GM10248 (cell line): ENCODE data around the gene ELK3.

Experiments
- CTCF ChIA-PET: fragments of 300-600 bp; sonication (Branson Sonifier 250); formaldehyde crosslinking; extraction: SDS; loops from one replicate; lab custom pipeline; 2021; ENCODE audit warnings: antibody characterized with exemption; lab: Yijun Ruan, JAX
- POLR2A ChIA-PET: fragments of 350-650 bp; sonication (Branson Sonifier 250); formaldehyde crosslinking; extraction: SDS; loops from one replicate; lab custom pipeline; 2020; ENCODE audit warnings: antibody characterized with exemption; lab: Yijun Ruan, JAX
- DNase-seq: peaks from one replicate; pipeline ENCODE4 v3.0.0; 2012; ENCODE audit errors: extremely low spot score
- CTCF ChIP-seq: IDR thresholded peaks from 2 replicates; pipeline ENCODE4 v1.5.1; 2012; ENCODE audit warnings: mild to moderate bottlenecking, low read depth; ENCODE audit errors: extremely low read depth, missing control alignments, control extremely low read depth

The ELK3 gene

GRCh38 chr12:96206936-96207662 lies 12.9 kb downstream of the ELK3 start:
- POLR2A ChIA-PET: no interaction called here
- TF ChIP-seq CTCF: no peak
- DNase-seq: no peak
- CTCF ChIA-PET: interaction anchor here (0.7 to 4.5 kb wide), 2 partner anchors 9 to 16 kb away, joined by 3 to 20 read pairs; no protein-coding TSS in a partner anchor

- no peak for TF ChIP-seq CTCF
- ChIA-PET POLR2A (no interaction called here), CTCF (interaction anchor here (1.0 to 9.8 kb wide), 3 partner anchors 85 to 308 kb away, joined by 3 to 123 read pairs (median 3); no protein-coding TSS in a partner anchor)
- no peak for DNase-seq
Observed at GRCh38 chr12:96208346-96208745, 14.2 kb downstream of the ELK3 start.

GRCh38 chr12:96208801-96209549 lies 14.8 kb downstream of the ELK3 start:
- no peak for DNase-seq
- POLR2A ChIA-PET: no interaction called here
- CTCF ChIA-PET: interaction anchor here (0.9 to 9.8 kb wide), 6 partner anchors 7 to 307 kb away, joined by 3 to 123 read pairs (median 4); partner anchors contain the start of gene CDK17
- TF ChIP-seq CTCF: no peak

GRCh38 chr12:96210376-96211055 lies 16.3 kb downstream of the ELK3 start:
- POLR2A ChIA-PET: interaction anchor here (0.6 kb wide), 1 partner anchor 331 kb away, joined by 8 read pairs; no protein-coding TSS in a partner anchor
- TF ChIP-seq CTCF: no peak
- DNase-seq: no peak
- CTCF ChIA-PET: interaction anchor here (0.9 to 9.8 kb wide), 6 partner anchors 9 to 306 kb away, joined by 3 to 123 read pairs (median 8); no protein-coding TSS in a partner anchor

- DNase-seq: no peak
- no peak for TF ChIP-seq CTCF
- POLR2A ChIA-PET: no interaction called here
- CTCF ChIA-PET: interaction anchor here (1.1 to 9.8 kb wide), 11 partner anchors 10 to 305 kb away, joined by 3 to 123 read pairs (median 5); partner anchors contain the start of genes CDK17 and CFAP54
Observed at GRCh38 chr12:96211988-96212387, 17.8 kb downstream of the ELK3 start.
